Ascending aorta (tissue), 2 donors: ENCODE results near the gene BTBD7. TPM values are rescaled to one million over a fixed set of nuclear protein-coding genes. Genes with fewer than 3 reads are reported as not detected.

Experiments used
- DNase-seq, 2 donors: peaks; one replicate each; pipeline ENCODE4 v3.0.0-alpha.2; 2019; ENCODE audit warnings: low spot score in 2 of 2
- H3K27ac ChIP-seq, 2 donors: fragments of 200-600 bp; sonication (generic); one replicate each; pipeline ENCODE4 v1.5.1; 2016 to 2017; ENCODE audit warnings: mild to moderate bottlenecking in 1 of 2
- H3K27me3 ChIP-seq: fragments of 200-600 bp; sonication (generic); one replicate; pipeline ENCODE4 v1.5.1; 2017
- H3K36me3 ChIP-seq, 2 donors: fragments of 200-600 bp; sonication (generic); one replicate each; pipeline ENCODE4 v1.5.1; 2016
- H3K4me1 ChIP-seq, 2 donors: fragments of 200-600 bp; sonication (generic); one replicate each; pipeline ENCODE4 v1.5.1; 2016 to 2017; ENCODE audit warnings: mild to moderate bottlenecking in 1 of 2
- H3K4me3 ChIP-seq, 2 donors: fragments of 200-600 bp; sonication (generic); one replicate each; pipeline ENCODE4 v1.5.1; 2016 to 2017; ENCODE audit warnings: mild to moderate bottlenecking in 1 of 2
- H3K9me3 ChIP-seq, 2 donors: fragments of 200-600 bp; sonication (generic); one replicate each; pipeline ENCODE4 v1.5.1; 2016
- intact Hi-C: fragments of 100-400 bp; cut with DNase I; formaldehyde crosslinking; loops from one replicate; pipeline ENCODE4 v1.15.1; 2023
- total RNA-seq: library from RNA; depleted of rRNA; stranded (reverse); fragments of >200 nt; gene quantifications from one replicate; pipeline ENCODE4 v1.1.0, GENCODE V29; 2016
- TF ChIP-seq, protein P1 (sequence below), 3 experiments: fragments of 200-600 bp in 2 of 3; fragments of 450-650 bp in 1 of 3; sonication (generic) in 2 of 3; IDR thresholded peaks; one replicate each; pipeline ENCODE4 v1.5.1; 2016 to 2019; ENCODE audit warnings: antibody characterized with exemption in 3 of 3, mild to moderate bottlenecking in 1 of 3, moderate library complexity in 1 of 3

BTBD7 gene
- total RNA-seq, 1 donor from 2014 or later, result 17.2 TPM

DNA sequence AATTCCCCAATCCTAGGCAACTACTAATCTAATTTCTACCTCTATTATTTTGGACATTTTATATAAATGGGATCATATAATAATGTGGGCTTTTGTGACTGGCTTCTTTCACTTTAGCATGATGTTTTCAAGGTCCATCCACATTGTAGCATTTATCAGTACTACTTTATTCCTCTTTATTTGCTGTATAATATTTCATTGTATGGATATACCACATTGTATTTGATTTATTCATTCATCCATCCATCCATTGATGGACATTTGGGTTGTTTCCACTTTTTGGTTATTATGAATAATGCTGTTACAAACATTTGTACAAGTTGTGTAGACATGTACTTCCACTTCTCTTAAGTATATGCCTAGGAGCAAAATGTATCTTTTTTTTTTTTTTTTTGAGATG, 17.3 kb downstream of the BTBD7 start:
- no peaks in the 10 kb centered on the region for H3K9me3 ChIP-seq
- no peaks in the 10 kb centered on the region for H3K36me3 ChIP-seq
- no peaks in the 10 kb centered on the region for H3K27me3 ChIP-seq
- intact Hi-C loops, result no loop called here
- TF ChIP-seq, protein P1, sequence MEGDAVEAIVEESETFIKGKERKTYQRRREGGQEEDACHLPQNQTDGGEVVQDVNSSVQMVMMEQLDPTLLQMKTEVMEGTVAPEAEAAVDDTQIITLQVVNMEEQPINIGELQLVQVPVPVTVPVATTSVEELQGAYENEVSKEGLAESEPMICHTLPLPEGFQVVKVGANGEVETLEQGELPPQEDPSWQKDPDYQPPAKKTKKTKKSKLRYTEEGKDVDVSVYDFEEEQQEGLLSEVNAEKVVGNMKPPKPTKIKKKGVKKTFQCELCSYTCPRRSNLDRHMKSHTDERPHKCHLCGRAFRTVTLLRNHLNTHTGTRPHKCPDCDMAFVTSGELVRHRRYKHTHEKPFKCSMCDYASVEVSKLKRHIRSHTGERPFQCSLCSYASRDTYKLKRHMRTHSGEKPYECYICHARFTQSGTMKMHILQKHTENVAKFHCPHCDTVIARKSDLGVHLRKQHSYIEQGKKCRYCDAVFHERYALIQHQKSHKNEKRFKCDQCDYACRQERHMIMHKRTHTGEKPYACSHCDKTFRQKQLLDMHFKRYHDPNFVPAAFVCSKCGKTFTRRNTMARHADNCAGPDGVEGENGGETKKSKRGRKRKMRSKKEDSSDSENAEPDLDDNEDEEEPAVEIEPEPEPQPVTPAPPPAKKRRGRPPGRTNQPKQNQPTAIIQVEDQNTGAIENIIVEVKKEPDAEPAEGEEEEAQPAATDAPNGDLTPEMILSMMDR (IDR thresholded peaks at IDR 0.05), result no peak
- no peak overlapping the region for H3K4me3 ChIP-seq
- peaks cover 0 to 20% of the 10 kb centered on the region in 2 donors for H3K4me1 ChIP-seq
- DNase-seq, result no peak
- no peak overlapping the region for H3K27ac ChIP-seq

DNA sequence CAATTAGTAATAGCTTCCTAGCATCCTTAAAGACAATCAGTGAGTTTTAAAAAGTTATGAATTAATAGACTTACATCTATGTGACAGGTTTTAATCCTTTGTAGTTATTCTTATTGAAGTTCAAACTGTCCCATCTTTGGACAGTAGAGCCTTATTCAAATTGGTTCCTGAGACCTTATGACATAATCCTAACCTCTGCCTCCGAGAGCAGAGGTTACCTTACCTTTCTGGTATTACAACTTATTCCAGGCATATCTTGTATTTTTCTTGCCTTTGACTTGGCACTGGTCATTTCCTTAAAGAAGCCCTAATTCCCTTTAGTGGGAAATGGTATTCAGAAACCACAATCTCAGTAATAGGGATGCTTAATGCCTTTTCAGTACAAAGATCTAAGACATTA, 21.8 kb downstream of the BTBD7 start:
- Histone ChIP-seq H3K27ac (no peak overlapping the region), H3K4me1 (peaks cover 0 to 9% of the 10 kb centered on the region in 2 donors), H3K9me3 (no peaks in the 10 kb centered on the region), H3K36me3 (no peaks in the 10 kb centered on the region), H3K27me3 (no peaks in the 10 kb centered on the region), H3K4me3 (no peak overlapping the region)
- DNase-seq, result no peak
- intact Hi-C loops, result no loop called here
- TF ChIP-seq, protein P1 (IDR thresholded peaks at IDR 0.05), result no peak

DNA sequence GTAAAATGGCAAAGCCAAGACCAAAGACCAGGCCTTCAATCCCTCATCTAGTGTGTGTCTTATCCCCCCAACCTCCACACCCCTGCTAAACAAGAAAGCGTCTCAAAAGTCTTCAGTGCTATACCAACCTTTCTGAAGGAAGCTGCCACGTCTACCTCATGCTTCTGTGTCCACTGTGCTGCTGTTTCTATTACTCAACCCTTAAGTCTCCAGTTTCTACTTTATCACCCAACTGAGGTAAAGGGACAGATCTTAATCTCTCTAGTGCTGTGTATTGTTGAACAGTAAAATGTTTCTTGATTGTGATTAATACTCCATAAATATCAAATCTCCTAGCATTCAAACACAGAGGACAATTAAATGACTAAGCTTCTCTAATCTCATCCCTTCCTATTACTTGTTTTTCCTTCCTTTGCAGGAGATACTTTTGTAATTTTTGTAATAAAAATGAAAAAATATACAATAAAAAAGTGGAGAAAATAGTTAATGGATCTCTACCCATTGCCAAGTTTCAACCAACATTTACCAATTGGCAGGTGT, 23.3 kb downstream of the BTBD7 start:
- TF ChIP-seq, protein P1 (IDR thresholded peaks at IDR 0.05), result no peak
- no peak overlapping the region for H3K4me3 ChIP-seq
- no peaks in the 10 kb centered on the region for H3K27me3 ChIP-seq
- H3K27ac ChIP-seq, result no peak overlapping the region
- no peaks in the 10 kb centered on the region for H3K36me3 ChIP-seq
- intact Hi-C loops, result no loop called here
- no peaks in the 10 kb centered on the region for H3K9me3 ChIP-seq
- DNase-seq, result no peak
- peaks cover 0 to 9% of the 10 kb centered on the region in 2 donors for H3K4me1 ChIP-seq

DNA sequence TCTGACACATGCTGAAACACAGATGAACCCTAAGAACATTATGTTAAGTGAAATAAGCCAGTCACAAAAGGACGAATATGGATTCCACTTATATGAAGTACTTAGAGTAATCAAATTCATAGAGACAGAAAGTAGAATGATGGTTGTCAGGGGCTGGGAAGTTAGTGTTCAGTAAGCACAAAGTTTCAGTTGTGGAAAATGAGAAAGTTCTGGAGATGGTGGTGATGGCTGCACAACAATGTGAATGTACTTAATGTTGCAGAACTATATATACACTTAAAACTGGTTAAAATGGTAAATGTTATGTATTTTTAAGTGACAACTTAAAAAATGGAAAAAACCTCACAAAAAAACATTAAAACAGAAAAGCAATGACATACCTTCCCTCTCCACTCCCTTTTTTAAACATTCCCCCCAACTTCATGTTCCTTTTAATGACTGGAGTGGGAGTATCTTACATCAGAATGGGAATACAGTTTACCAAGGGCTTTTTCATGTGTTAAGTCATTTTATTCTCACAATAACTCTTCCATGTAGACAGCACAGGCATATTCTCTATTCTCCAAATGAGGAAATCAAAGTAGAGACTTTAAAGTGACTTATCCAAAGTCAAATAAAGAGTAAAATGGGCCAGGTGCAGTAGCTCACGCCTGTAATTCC, 24.0 kb downstream of the BTBD7 start:
- TF ChIP-seq, protein P1 (IDR thresholded peaks at IDR 0.05), result no peak
- peaks cover 0 to 9% of the 10 kb centered on the region in 2 donors for H3K4me1 ChIP-seq
- no peaks in the 10 kb centered on the region for H3K36me3 ChIP-seq
- H3K27ac ChIP-seq, result no peak overlapping the region
- no peaks in the 10 kb centered on the region for H3K27me3 ChIP-seq
- H3K9me3 ChIP-seq, result no peaks in the 10 kb centered on the region
- no peak overlapping the region for H3K4me3 ChIP-seq
- intact Hi-C loops, result no loop called here
- no peak for DNase-seq

DNA sequence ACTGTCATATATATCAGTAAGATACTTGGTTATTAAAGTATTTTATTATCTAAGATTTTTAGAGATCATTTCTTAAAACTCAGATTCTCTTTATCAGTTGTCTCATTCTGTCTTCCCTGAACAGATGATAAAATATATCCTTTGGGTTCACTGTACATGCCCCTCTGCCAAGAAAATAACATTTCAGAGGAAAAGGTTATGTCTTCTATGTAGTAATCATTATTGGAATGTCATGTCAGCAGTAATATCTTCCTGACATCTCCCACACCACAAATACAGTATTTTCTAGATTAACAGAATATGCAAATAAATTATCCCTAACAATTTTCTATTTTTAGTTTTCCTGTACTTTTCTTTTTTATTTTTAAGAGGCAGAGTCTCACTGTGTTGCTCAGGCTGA, 26.0 kb downstream of the BTBD7 start:
- intact Hi-C loops, result no loop called here
- no peaks in the 10 kb centered on the region for H3K9me3 ChIP-seq
- TF ChIP-seq, protein P1 (IDR thresholded peaks at IDR 0.05), result no peak
- no peak overlapping the region for H3K27ac ChIP-seq
- no peak for DNase-seq
- no peaks in the 10 kb centered on the region for H3K36me3 ChIP-seq
- H3K4me1 ChIP-seq, result peaks cover 0 to 6% of the 10 kb centered on the region in 2 donors
- H3K4me3 ChIP-seq, result no peak overlapping the region
- H3K27me3 ChIP-seq, result no peaks in the 10 kb centered on the region
